Hepatocyte (in vitro differentiated cells): ENCODE measurements around the gene OXT.

Source experiments
- CTCF ChIP-seq: fragments of 200-600 bp; sonication (generic); IDR thresholded peaks from 2 replicates; pipeline ENCODE4 v1.5.1; 2016; ENCODE audit warnings: antibody characterized with exemption, mild to moderate bottlenecking; ENCODE audit not compliant: poor library complexity
- EZH2 ChIP-seq: fragments of 200-600 bp; sonication (generic); IDR thresholded peaks from 2 replicates; pipeline ENCODE4 v1.6.1; 2016; ENCODE audit warnings: antibody characterized with exemption, mild to moderate bottlenecking, borderline replicate concordance
- EZH2phosphoT487 ChIP-seq: fragments of 200-600 bp; sonication (generic); IDR thresholded peaks from one replicate; pipeline ENCODE4 v1.6.1; 2018; ENCODE audit warnings: antibody characterized with exemption, mild to moderate bottlenecking, low read depth, moderate library complexity; ENCODE audit not compliant: unreplicated experiment, severe bottlenecking

- TF ChIP-seq CTCF (no peak), EZH2phosphoT487 (no peak), EZH2 (no peak)
Observed at GRCh38 chr20:3085571-3086072, 14.2 kb downstream of the OXT start.
